DOHH2 (cell line): ENCODE results near the gene EIF3B.

Experiments
- H3F3A ChIP-seq: fragments of 200-600 bp; sonication (generic), shearing (Covaris generic); 2 replicates; pipeline ENCODE4 v1.6.0; 2016; ENCODE audit warnings: antibody characterized with exemption, mild to moderate bottlenecking; ENCODE audit not compliant: control insufficient read depth, insufficient read depth
- H3K27ac ChIP-seq: fragments of 200-600 bp; sonication (generic); 2 replicates; pipeline ENCODE4 v1.5.1; 2014; ENCODE audit warnings: low read depth, mild to moderate bottlenecking, low read length, moderate library complexity
- H3K27me3 ChIP-seq: fragments of 200-600 bp; sonication (generic); 2 replicates; pipeline ENCODE4 v1.6.1; 2014; ENCODE audit warnings: mild to moderate bottlenecking, low read length, mixed read lengths; ENCODE audit not compliant: control insufficient read depth
- H3K36me3 ChIP-seq: fragments of 200-600 bp; sonication (generic); 2 replicates; pipeline ENCODE4 v1.6.1; 2014; ENCODE audit warnings: mild to moderate bottlenecking, low read length, moderate library complexity, mixed read lengths; ENCODE audit not compliant: control insufficient read depth
- H3K4me1 ChIP-seq: fragments of 200-600 bp; sonication (generic); 2 replicates; pipeline ENCODE4 v1.6.1; 2014; ENCODE audit warnings: mild to moderate bottlenecking, low read length, mixed read lengths; ENCODE audit not compliant: control insufficient read depth
- H3K4me2 ChIP-seq: fragments of 200-600 bp; sonication (generic); 2 replicates; pipeline ENCODE4 v1.6.0; 2014; ENCODE audit warnings: mild to moderate bottlenecking, low read length, moderate library complexity
- H3K4me3 ChIP-seq: fragments of 200-600 bp; sonication (generic); 2 replicates; pipeline ENCODE4 v1.5.1; 2014; ENCODE audit warnings: mild to moderate bottlenecking, low read length, mixed read lengths
- H3K79me2 ChIP-seq: fragments of 200-600 bp; sonication (generic); 2 replicates; pipeline ENCODE4 v1.6.1; 2014; ENCODE audit warnings: mild to moderate bottlenecking, low read length, mixed read lengths; ENCODE audit not compliant: control insufficient read depth
- H3K9me2 ChIP-seq: fragments of 200-600 bp; sonication (generic); replicated peaks from 2 replicates; pipeline ENCODE4 v1.6.1; 2014; ENCODE audit warnings: mild to moderate bottlenecking, low read length, mixed read lengths; ENCODE audit not compliant: control insufficient read depth
- H3K9me3 ChIP-seq: fragments of 200-600 bp; sonication (generic); 2 replicates; pipeline ENCODE4 v1.6.1; 2014; ENCODE audit warnings: antibody characterized with exemption, low read length, mixed read lengths; ENCODE audit not compliant: control insufficient read depth, insufficient read depth
- H4K20me1 ChIP-seq: fragments of 200-600 bp; sonication (generic); 2 replicates; pipeline ENCODE4 v1.6.0; 2014; ENCODE audit warnings: low read depth, mild to moderate bottlenecking, antibody characterized with exemption, low read length, moderate library complexity; ENCODE audit not compliant: control insufficient read depth, insufficient read depth
- EZH2phosphoT487 ChIP-seq: fragments of 200-600 bp; sonication (generic); IDR thresholded peaks from 2 replicates; pipeline ENCODE4 v1.6.1; 2017; ENCODE audit warnings: borderline replicate concordance, mild to moderate bottlenecking, antibody characterized with exemption, low read length, moderate library complexity, mixed read lengths
- TF ChIP-seq, protein P1 (sequence below): fragments of 200-600 bp; sonication (generic); IDR thresholded peaks from one replicate; pipeline ENCODE4 v1.5.1; 2014; ENCODE audit warnings: antibody characterized with exemption, mild to moderate bottlenecking, low read depth, low read length; ENCODE audit not compliant: poor library complexity, severe bottlenecking

EIF3B gene

DNA sequence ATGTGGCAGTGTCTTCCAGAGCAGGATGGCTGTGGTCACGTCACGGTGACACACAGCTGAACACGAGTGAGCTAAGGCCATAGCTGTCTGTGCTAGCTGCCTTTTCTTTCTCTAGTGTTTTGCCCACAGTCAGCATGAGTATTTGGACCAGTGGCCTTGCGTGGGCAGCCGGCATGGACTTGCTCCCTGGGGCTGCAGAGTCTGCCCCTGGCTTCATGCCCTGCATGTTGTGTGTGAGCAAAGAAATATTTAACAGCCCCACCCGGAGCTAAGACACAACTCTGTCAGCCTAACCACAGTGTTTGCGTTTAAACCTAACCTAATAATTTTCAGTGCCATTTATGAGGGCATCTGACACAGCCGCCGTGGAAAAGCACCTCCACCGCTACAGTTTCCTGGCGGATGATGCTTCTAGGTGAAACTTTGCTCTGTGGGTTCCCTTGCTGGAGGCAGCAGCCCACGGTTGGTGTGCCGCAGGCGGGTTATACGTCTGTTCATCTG lies 63.4 kb downstream of the EIF3B start:
- no peaks in the 10 kb centered on the region for H3K79me2 ChIP-seq
- H3K36me3 ChIP-seq = no peaks in the 10 kb centered on the region
- no peak overlapping the region for H3K4me3 ChIP-seq
- no peak overlapping the region for H3K4me2 ChIP-seq
- H3K27ac ChIP-seq = no peak overlapping the region
- H3K4me1 ChIP-seq = peaks cover 8% of the 10 kb centered on the region
- 0 out of 2 replicates have a peak, but pooled peaks cover 3% of the 10 kb centered on the region for H3K27me3 ChIP-seq
- H3F3A ChIP-seq = no peaks in the 10 kb centered on the region
- no peaks in the 10 kb centered on the region for H3K9me3 ChIP-seq
- H4K20me1 ChIP-seq = 0 out of 2 replicates have a peak, but pooled peaks cover 3% of the 10 kb centered on the region
- TF ChIP-seq, protein P1, sequence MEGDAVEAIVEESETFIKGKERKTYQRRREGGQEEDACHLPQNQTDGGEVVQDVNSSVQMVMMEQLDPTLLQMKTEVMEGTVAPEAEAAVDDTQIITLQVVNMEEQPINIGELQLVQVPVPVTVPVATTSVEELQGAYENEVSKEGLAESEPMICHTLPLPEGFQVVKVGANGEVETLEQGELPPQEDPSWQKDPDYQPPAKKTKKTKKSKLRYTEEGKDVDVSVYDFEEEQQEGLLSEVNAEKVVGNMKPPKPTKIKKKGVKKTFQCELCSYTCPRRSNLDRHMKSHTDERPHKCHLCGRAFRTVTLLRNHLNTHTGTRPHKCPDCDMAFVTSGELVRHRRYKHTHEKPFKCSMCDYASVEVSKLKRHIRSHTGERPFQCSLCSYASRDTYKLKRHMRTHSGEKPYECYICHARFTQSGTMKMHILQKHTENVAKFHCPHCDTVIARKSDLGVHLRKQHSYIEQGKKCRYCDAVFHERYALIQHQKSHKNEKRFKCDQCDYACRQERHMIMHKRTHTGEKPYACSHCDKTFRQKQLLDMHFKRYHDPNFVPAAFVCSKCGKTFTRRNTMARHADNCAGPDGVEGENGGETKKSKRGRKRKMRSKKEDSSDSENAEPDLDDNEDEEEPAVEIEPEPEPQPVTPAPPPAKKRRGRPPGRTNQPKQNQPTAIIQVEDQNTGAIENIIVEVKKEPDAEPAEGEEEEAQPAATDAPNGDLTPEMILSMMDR = no peak
- no peak for TF ChIP-seq EZH2phosphoT487
- H3K9me2 ChIP-seq = no peaks in the 10 kb centered on the region

DNA sequence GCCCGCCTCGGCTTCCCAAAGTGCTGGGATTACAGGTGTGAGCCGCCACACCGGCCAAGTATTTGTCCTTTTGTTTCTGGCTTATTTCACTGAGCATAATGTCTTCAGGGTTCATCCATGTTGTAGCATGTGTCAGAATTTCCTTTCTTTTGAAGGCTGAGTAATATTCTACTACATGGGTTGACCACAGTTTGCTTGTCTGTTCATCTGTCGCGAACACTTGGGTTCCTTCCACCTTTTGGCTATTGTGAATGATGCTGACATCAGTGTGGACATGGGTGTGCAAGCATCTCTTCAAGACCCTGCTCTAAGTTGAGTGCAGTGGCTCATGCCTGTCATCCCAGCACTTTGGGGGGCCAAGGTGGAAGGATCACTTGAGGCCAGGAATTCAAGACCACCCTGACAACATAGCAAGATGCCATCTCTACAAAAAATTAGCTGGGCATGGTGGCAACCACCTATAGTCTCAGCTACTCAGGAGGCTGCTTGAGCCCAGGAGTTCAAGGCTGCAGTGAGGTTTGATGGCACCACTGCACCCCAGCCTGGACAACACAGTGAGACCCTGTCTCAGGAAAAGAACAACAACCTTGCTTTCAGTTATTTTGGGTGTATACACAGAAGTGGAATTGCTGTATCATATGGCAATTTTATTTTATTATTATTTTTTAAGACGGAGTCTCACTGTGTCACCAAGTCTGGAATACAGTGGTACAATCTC lies 65.7 kb downstream of the EIF3B start:
- no peaks in the 10 kb centered on the region for H3K79me2 ChIP-seq
- TF ChIP-seq, protein P1 = no peak
- no peak for TF ChIP-seq EZH2phosphoT487

DNA sequence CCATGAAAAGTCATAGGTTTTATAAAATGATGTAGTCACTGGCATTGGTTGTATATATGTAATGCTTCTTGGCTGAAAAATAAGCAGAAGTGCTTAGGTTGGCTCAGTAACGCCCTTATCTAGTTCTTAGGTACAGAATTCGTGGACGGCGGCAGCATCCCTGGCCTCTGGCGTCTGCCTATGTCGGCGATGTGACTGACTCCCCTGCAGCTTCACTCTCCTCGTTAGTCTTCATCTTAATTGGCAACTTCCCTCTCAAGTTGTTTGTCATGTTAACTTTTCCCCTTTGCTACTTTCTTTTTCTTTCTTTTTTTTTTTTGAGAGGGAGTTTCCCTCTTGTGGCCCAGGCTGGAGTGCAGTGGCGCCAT lies 67.3 kb downstream of the EIF3B start:
- TF ChIP-seq EZH2phosphoT487 = no peak
- TF ChIP-seq, protein P1 = no peak
- H4K20me1 ChIP-seq = no peaks in the 10 kb centered on the region
- H3K4me2 ChIP-seq = no peak overlapping the region
- peaks cover 17% of the 10 kb centered on the region for H3K4me1 ChIP-seq
- no peaks in the 10 kb centered on the region for H3K27me3 ChIP-seq
- no peaks in the 10 kb centered on the region for H3F3A ChIP-seq
- H3K9me2 ChIP-seq = no peaks in the 10 kb centered on the region
- no peaks in the 10 kb centered on the region for H3K36me3 ChIP-seq
- no peak overlapping the region for H3K4me3 ChIP-seq
- H3K9me3 ChIP-seq = no peaks in the 10 kb centered on the region
- no peaks in the 10 kb centered on the region for H3K79me2 ChIP-seq
- no peak overlapping the region for H3K27ac ChIP-seq

More for the DNA sequence above, 65.7 kb downstream of the EIF3B start:
- Histone ChIP-seq H3K9me2 (no peaks in the 10 kb centered on the region), H3K27ac (no peak overlapping the region), H3K4me2 (no peak overlapping the region), H3K4me1 (peaks cover 11% of the 10 kb centered on the region), H3K27me3 (0 out of 2 replicates have a peak, but pooled peaks cover 3% of the 10 kb centered on the region), H3K4me3 (no peak overlapping the region), H3K36me3 (no peaks in the 10 kb centered on the region), H3K9me3 (no peaks in the 10 kb centered on the region), H4K20me1 (0 out of 2 replicates have a peak, but pooled peaks cover 3% of the 10 kb centered on the region), H3F3A (no peaks in the 10 kb centered on the region)
